ENCODE results near the gene NTNG2. TPM values are rescaled to one million over a fixed set of nuclear protein-coding genes. Genes with fewer than 3 reads are reported as not detected.

Gene NTNG2
- total and polyA plus RNA-seq, 2 of the 13 experiments (the other 11 are each of a cell fraction or from before 2014, with no cell fraction given): 0.02 to 0.36 TPM

GRCh38 chr9:132210472-132211145, 48.8 kb downstream of the NTNG2 start:
- in situ Hi-C loops (cut with HindIII; ENCODE audit: extremely low pct_ligation_motif_present, low pct_unique_long_range_greater_than_20kb): no loop called here
- POLR2A ChIA-PET: no interaction called here
- Histone ChIP-seq H3K27ac (ENCODE audit: extremely low read length, insufficient read depth, low read length) (no peak overlapping the region), H3K36me3 (replicated peaks in 1 of 2; ENCODE audit: control insufficient read depth in 1 of 2, insufficient read depth in 2 of 2, low read length in 2 of 2) (no peaks in the 10 kb centered on the region), H3K9me3 (ENCODE audit: low read length) (no peaks in the 10 kb centered on the region), H3K4me2 (ENCODE audit: low read depth, low read length) (no peak overlapping the region), H3K9ac (ENCODE audit: insufficient read depth, low read depth, low read length) (no peak overlapping the region), H2AFZ (ENCODE audit: low read length) (no peak overlapping the region), H3K79me2 (ENCODE audit: insufficient read depth, low read length) (no peaks in the 10 kb centered on the region), H3K4me3 (replicated peaks in 1 of 3; ENCODE audit: insufficient read depth in 1 of 3, low read depth in 2 of 3, low read length in 3 of 3) (no peak overlapping the region), H3K4me1 (ENCODE audit: insufficient read depth, low read length) (no peaks in the 10 kb centered on the region), H3K27me3 (ENCODE audit: control insufficient read depth in 1 of 2, insufficient read depth in 2 of 2, low read length in 2 of 2) (peaks cover 18 to 81% of the 10 kb centered on the region in 2 experiments), H4K20me1 (ENCODE audit: insufficient read depth, low read length) (no peaks in the 10 kb centered on the region)
- intact Hi-C loops (cut with micrococcal nuclease; ENCODE audit: unreplicated experiment): no loop called here
- FAIRE-seq: no peak
- WGBS (ENCODE audit: low lambda C conversion rate): 67% methylated on average over 4 of the region's 14 CpGs
- CTCF ChIA-PET (ENCODE audit: low intra/inter-chr PET ratio, low total read pairs): no interaction called here
- BruUV-seq (replicated peaks): no TSS peak
- DNase-seq (ENCODE audit: low spot score): no peak
- no peak for TF ChIP-seq MAFK (conservative IDR thresholded peaks at IDR 0.05 in 1 of 2, IDR thresholded peaks at IDR 0.05 in 1 of 2; ENCODE audit: low read length in 2 of 2)
- ATAC-seq: no peak

- FAIRE-seq: no peak
- BruUV-seq (replicated peaks): no TSS peak
- intact Hi-C loops (cut with micrococcal nuclease; ENCODE audit: unreplicated experiment) (no loop called here), in situ Hi-C loops (cut with HindIII; ENCODE audit: extremely low pct_ligation_motif_present, low pct_unique_long_range_greater_than_20kb) (no loop called here)
- 20% methylated on average over 3 of the region's 7 CpGs for WGBS (ENCODE audit: low lambda C conversion rate)
- H3K9ac ChIP-seq (ENCODE audit: insufficient read depth, low read depth, low read length): no peak overlapping the region
- no peak overlapping the region for H3K4me2 ChIP-seq (ENCODE audit: low read depth, low read length)
- ATAC-seq: no peak
- no peaks in the 10 kb centered on the region for H4K20me1 ChIP-seq (ENCODE audit: insufficient read depth, low read length)
- no peaks in the 10 kb centered on the region for H3K9me3 ChIP-seq (ENCODE audit: low read length)
- ChIA-PET POLR2A (no interaction called here), CTCF (ENCODE audit: low intra/inter-chr PET ratio, low total read pairs) (no interaction called here)
- H3K36me3 ChIP-seq (replicated peaks in 1 of 2; ENCODE audit: control insufficient read depth in 1 of 2, insufficient read depth in 2 of 2, low read length in 2 of 2): no peaks in the 10 kb centered on the region
- no peak overlapping the region for H3K27ac ChIP-seq (ENCODE audit: extremely low read length, insufficient read depth, low read length)
- H3K79me2 ChIP-seq (ENCODE audit: insufficient read depth, low read length): no peaks in the 10 kb centered on the region
- no peak overlapping the region for H2AFZ ChIP-seq (ENCODE audit: low read length)
- H3K27me3 ChIP-seq (ENCODE audit: control insufficient read depth in 1 of 2, insufficient read depth in 2 of 2, low read length in 2 of 2): peaks cover 18 to 84% of the 10 kb centered on the region in 2 experiments
- H3K4me1 ChIP-seq (ENCODE audit: insufficient read depth, low read length): no peaks in the 10 kb centered on the region
- H3K4me3 ChIP-seq (replicated peaks in 1 of 3; ENCODE audit: insufficient read depth in 1 of 3, low read depth in 2 of 3, low read length in 3 of 3): no peak overlapping the region
- no peak for DNase-seq (ENCODE audit: low spot score)
- no peak for TF ChIP-seq CBX1 (IDR thresholded peaks at IDR 0.05; ENCODE audit: low read depth)
- TF ChIP-seq, protein P1, sequence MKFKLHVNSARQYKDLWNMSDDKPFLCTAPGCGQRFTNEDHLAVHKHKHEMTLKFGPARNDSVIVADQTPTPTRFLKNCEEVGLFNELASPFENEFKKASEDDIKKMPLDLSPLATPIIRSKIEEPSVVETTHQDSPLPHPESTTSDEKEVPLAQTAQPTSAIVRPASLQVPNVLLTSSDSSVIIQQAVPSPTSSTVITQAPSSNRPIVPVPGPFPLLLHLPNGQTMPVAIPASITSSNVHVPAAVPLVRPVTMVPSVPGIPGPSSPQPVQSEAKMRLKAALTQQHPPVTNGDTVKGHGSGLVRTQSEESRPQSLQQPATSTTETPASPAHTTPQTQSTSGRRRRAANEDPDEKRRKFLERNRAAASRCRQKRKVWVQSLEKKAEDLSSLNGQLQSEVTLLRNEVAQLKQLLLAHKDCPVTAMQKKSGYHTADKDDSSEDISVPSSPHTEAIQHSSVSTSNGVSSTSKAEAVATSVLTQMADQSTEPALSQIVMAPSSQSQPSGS (CRISPR knock-in tag; IDR thresholded peaks at IDR 0.05): no peak
- no peak for TF ChIP-seq NCOA1 (CRISPR knock-in tag; IDR thresholded peaks at IDR 0.05)
- no peak for TF ChIP-seq AKAP8 (CRISPR knock-in tag; IDR thresholded peaks at IDR 0.05)
- no peak for TF ChIP-seq MTA1 (CRISPR knock-in tag; IDR thresholded peaks at IDR 0.05; ENCODE audit: borderline replicate concordance)
- TF ChIP-seq ZBTB38 (CRISPR knock-in tag; IDR thresholded peaks at IDR 0.05): no peak
- TF ChIP-seq, protein P2, sequence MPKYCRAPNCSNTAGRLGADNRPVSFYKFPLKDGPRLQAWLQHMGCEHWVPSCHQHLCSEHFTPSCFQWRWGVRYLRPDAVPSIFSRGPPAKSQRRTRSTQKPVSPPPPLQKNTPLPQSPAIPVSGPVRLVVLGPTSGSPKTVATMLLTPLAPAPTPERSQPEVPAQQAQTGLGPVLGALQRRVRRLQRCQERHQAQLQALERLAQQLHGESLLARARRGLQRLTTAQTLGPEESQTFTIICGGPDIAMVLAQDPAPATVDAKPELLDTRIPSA (CRISPR knock-in tag; IDR thresholded peaks at IDR 0.05; ENCODE audit: borderline replicate concordance): no peak
- TF ChIP-seq GLI4 (CRISPR knock-in tag; IDR thresholded peaks at IDR 0.05; ENCODE audit: borderline replicate concordance): no peak
- TF ChIP-seq ZFYVE20 (CRISPR knock-in tag; IDR thresholded peaks at IDR 0.05; ENCODE audit: borderline replicate concordance, low read depth): no peak
- no peak for TF ChIP-seq ZBED4 (CRISPR knock-in tag; IDR thresholded peaks at IDR 0.05; ENCODE audit: borderline replicate concordance)
- no peak for TF ChIP-seq PPARG (CRISPR knock-in tag; conservative IDR thresholded peaks at IDR 0.05)
These were observed 49.7 kb downstream of the NTNG2 start for GRCh38 chr9:132211570-132211969.

Data from HepG2 (cell line).